Measurements from ENCODE around the gene TMEM121. TPM values are rescaled to one million over a fixed set of nuclear protein-coding genes. Genes with fewer than 3 reads are reported as not detected.

Gene TMEM121
- total and polyA plus RNA-seq, 2 of the 4 experiments (the other 2 are of a cell fraction) = 2.7 to 6.3 TPM

GRCh38 chr14:105500036-105500725 lies 26.2 kb upstream of the TMEM121 start:
- H2AFZ ChIP-seq (replicated peaks; ENCODE audit: low read length, poor library complexity) = no peak overlapping the region
- H3K18ac ChIP-seq (ENCODE audit: low read depth, low read length) = no peak overlapping the region
- DNase-seq (no peak), ATAC-seq (ENCODE audit: low read depth) (no peak)
- intact Hi-C loops (cut with micrococcal nuclease) = no loop called here
- no peak overlapping the region for H4K5ac ChIP-seq (ENCODE audit: low read depth, low read length)
- no peak overlapping the region for H3K14ac ChIP-seq (replicated peaks; ENCODE audit: low read depth, low read length)
- no peak overlapping the region for H3K27ac ChIP-seq (ENCODE audit: insufficient read depth, low read length)
- H3K4ac ChIP-seq (ENCODE audit: low read depth, low read length) = no peak overlapping the region
- TF ChIP-seq RFX5 (IDR thresholded peaks at IDR 0.05; ENCODE audit: low read depth, low read length) (no peak), MAFK (IDR thresholded peaks at IDR 0.05; ENCODE audit: low read depth, low read length) (no peak), POLR2A (IDR thresholded peaks at IDR 0.05; ENCODE audit: low read depth, low read length) (no peak), RCOR1 (IDR thresholded peaks at IDR 0.05; ENCODE audit: insufficient replicate concordance, low read length) (no peak), FOS (IDR thresholded peaks at IDR 0.05; ENCODE audit: low read depth, low read length) (no peak), USF2 (IDR thresholded peaks at IDR 0.05; ENCODE audit: low read depth, low read length) (no peak), BHLHE40 (IDR thresholded peaks at IDR 0.05; ENCODE audit: low read depth, low read length) (no peak), MAZ (IDR thresholded peaks at IDR 0.05; ENCODE audit: borderline replicate concordance, low read depth, low read length) (no peak), CHD1 (IDR thresholded peaks at IDR 0.05; ENCODE audit: low read depth, low read length) (no peak), MXI1 (IDR thresholded peaks at IDR 0.05; ENCODE audit: borderline replicate concordance, low read depth, low read length) (no peak), CEBPB (IDR thresholded peaks at IDR 0.05; ENCODE audit: low read depth, low read length) (no peak)
- in situ Hi-C loops (cut with MboI; ENCODE audit: low sequenced_read_pairs) = no loop called here
- BruUV-seq (replicated peaks) = no TSS peak
- dilution Hi-C loops (cut with HindIII; ENCODE audit: low sequenced_read_pairs, unreplicated experiment) = no loop called here
- no peak overlapping the region for H3K9ac ChIP-seq (ENCODE audit: low read depth, low read length)
- H3K9me1 ChIP-seq (ENCODE audit: insufficient read depth, low read length) = no peaks in the 10 kb centered on the region
- no peak overlapping the region for H2BK120ac ChIP-seq (ENCODE audit: low read depth, low read length)
- POLR2A ChIA-PET (ENCODE audit: unreplicated experiment) = no interaction called here
- H3K23ac ChIP-seq (ENCODE audit: low read depth, low read length) = no peak overlapping the region
- H2BK15ac ChIP-seq (ENCODE audit: low read depth, low read length) = no peak overlapping the region
- H3K9me3 ChIP-seq (ENCODE audit: control insufficient read depth, insufficient read depth, low read length) = no peaks in the 10 kb centered on the region
- CTCF ChIA-PET = no interaction called here
- no peak overlapping the region for H4K91ac ChIP-seq (ENCODE audit: insufficient read depth, low read depth, low read length)
- no peak overlapping the region for H4K8ac ChIP-seq (ENCODE audit: low read depth in 2 of 2, low read length in 2 of 2)
- H3K36me3 ChIP-seq (ENCODE audit: control insufficient read depth, insufficient read depth, low read length) = no peaks in the 10 kb centered on the region
- no peaks in the 10 kb centered on the region; the same call in 1 of the 2 replicates for H3K27me3 ChIP-seq (ENCODE audit: control insufficient read depth, insufficient read depth, low read length)
- no peak overlapping the region for H2BK5ac ChIP-seq (ENCODE audit: low read depth, low read length, poor library complexity, severe bottlenecking)
- H3K4me3 ChIP-seq (ENCODE audit: insufficient read depth, low read depth, low read length) = no peak overlapping the region
- no peak overlapping the region for H2AK9ac ChIP-seq (replicated peaks; ENCODE audit: low read depth, low read length, poor library complexity)
- no peak overlapping the region for H2BK20ac ChIP-seq (ENCODE audit: low read depth, low read length)
- no peak overlapping the region for H2AK5ac ChIP-seq (ENCODE audit: low read depth, low read length)
- 88% methylated on average over 12 of the region's 21 CpGs; no CpG with 5 or more reads in 1 of the 2 experiments for WGBS, 2 experiments (ENCODE audit: extremely low coverage in 2 of 2, insufficient read length in 1 of 2)
- no peaks in the 10 kb centered on the region for H3K4me1 ChIP-seq (ENCODE audit: control insufficient read depth, insufficient read depth, low read length)
- H4K20me1 ChIP-seq (ENCODE audit: insufficient read depth, low read length) = no peaks in the 10 kb centered on the region
- H3K79me1 ChIP-seq (ENCODE audit: low read depth in 1 of 2, low read length in 2 of 2) = no peaks in the 10 kb centered on the region
- H3K56ac ChIP-seq (ENCODE audit: extremely low read depth, insufficient read depth, low read length) = no peak overlapping the region
- no peak overlapping the region for H3K4me2 ChIP-seq (ENCODE audit: low read depth, low read length)

All from IMR-90 (cell line).